Suprapubic skin (tissue), 4 donors: ENCODE results near the gene PTBP2. TPM values are rescaled to one million over a fixed set of nuclear protein-coding genes. Genes with fewer than 3 reads are reported as not detected.

Experiments used
- DNase-seq, 2 donors: peaks; one replicate each; pipeline ENCODE4 v3.0.0-alpha.2; 2019; ENCODE audit warnings: low spot score in 2 of 2
- H3K27ac ChIP-seq: fragments of 200-600 bp; sonication (generic); one replicate; pipeline ENCODE4 v1.5.1; 2019
- H3K27me3 ChIP-seq: fragments of 200-600 bp; sonication (generic); one replicate; pipeline ENCODE4 v1.5.1; 2019
- H3K36me3 ChIP-seq: fragments of 200-600 bp; sonication (generic); one replicate; pipeline ENCODE4 v1.5.1; 2019
- H3K4me1 ChIP-seq: fragments of 200-600 bp; sonication (generic); one replicate; pipeline ENCODE4 v1.5.1; 2019
- H3K4me3 ChIP-seq: fragments of 200-600 bp; sonication (generic); one replicate; pipeline ENCODE4 v1.5.1; 2019; ENCODE audit warnings: mild to moderate bottlenecking
- H3K9me3 ChIP-seq: fragments of 200-600 bp; sonication (generic); one replicate; pipeline ENCODE4 v1.5.1; 2019
- EP300 ChIP-seq: sonication (generic); formaldehyde crosslinking; IDR thresholded peaks from one replicate; pipeline ENCODE4 v1.6.1; 2017; ENCODE audit warnings: antibody characterized with exemption
- POLR2A ChIP-seq, 2 donors: fragments of 450-650 bp; IDR thresholded peaks; one replicate each; pipeline ENCODE4 v1.6.1; 2017; ENCODE audit warnings: antibody characterized with exemption in 2 of 2, mild to moderate bottlenecking in 2 of 2, moderate library complexity in 2 of 2
- POLR2AphosphoS5 ChIP-seq, 3 donors: sonication (generic); formaldehyde crosslinking; IDR thresholded peaks; one replicate each; pipeline ENCODE4 v1.6.1; 2017; ENCODE audit warnings: antibody characterized with exemption in 3 of 3
- WGBS: methylation state at CpG from one replicate; pipeline ENCODE4 v1.1.5; 2018; 5-methylcytosine and 5-hydroxymethylcytosine counted together
- total RNA-seq, 4 donors: library from RNA; depleted of rRNA; stranded (reverse); fragments of >200 nt; gene quantifications; one replicate each; pipeline ENCODE4 v1.1.0, GENCODE V29; 2016
- TF ChIP-seq, protein P1 (sequence below), 2 donors: fragments of 200-600 bp in 1 of 2; fragments of 450-650 bp in 1 of 2; sonication (generic) in 1 of 2; IDR thresholded peaks; one replicate each; pipeline ENCODE4 v1.5.1; 2016 to 2019; ENCODE audit warnings: antibody characterized with exemption in 2 of 2, mild to moderate bottlenecking in 1 of 2, moderate library complexity in 1 of 2

The PTBP2 gene
- total RNA-seq, 4 donors from 2014 or later, result 9.8 to 66.5 (median 23.2) TPM

DNA sequence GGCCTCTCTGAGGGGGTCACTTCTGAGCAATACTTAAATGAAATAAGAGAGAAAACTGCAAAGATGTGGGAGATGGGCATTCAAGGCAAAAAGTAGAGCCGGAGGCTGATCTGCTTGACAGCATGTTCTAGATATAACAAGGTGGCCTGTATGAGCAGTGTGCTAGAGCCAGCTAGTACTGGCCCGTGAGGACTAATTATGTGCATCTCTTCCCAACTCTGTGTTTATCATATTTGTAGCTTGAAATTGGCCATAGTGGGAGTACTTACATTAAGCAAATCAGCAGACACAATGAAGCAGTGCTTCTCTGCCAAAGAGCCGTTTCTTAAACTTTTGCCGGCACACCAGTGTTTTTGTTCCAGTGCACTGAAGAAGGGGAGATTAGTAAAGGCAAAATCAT is 13.1 kb upstream of the PTBP2 start:
- Histone ChIP-seq H3K9me3 (no peaks in the 10 kb centered on the region), H3K27me3 (no peaks in the 10 kb centered on the region), H3K36me3 (no peaks in the 10 kb centered on the region), H3K27ac (no peak overlapping the region), H3K4me1 (no peaks in the 10 kb centered on the region), H3K4me3 (no peak overlapping the region)
- no peak for DNase-seq
- TF ChIP-seq, protein P1, sequence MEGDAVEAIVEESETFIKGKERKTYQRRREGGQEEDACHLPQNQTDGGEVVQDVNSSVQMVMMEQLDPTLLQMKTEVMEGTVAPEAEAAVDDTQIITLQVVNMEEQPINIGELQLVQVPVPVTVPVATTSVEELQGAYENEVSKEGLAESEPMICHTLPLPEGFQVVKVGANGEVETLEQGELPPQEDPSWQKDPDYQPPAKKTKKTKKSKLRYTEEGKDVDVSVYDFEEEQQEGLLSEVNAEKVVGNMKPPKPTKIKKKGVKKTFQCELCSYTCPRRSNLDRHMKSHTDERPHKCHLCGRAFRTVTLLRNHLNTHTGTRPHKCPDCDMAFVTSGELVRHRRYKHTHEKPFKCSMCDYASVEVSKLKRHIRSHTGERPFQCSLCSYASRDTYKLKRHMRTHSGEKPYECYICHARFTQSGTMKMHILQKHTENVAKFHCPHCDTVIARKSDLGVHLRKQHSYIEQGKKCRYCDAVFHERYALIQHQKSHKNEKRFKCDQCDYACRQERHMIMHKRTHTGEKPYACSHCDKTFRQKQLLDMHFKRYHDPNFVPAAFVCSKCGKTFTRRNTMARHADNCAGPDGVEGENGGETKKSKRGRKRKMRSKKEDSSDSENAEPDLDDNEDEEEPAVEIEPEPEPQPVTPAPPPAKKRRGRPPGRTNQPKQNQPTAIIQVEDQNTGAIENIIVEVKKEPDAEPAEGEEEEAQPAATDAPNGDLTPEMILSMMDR (IDR thresholded peaks at IDR 0.05), result no peak
- WGBS, result 84% methylated on average over 4 of the region's 4 CpGs

DNA sequence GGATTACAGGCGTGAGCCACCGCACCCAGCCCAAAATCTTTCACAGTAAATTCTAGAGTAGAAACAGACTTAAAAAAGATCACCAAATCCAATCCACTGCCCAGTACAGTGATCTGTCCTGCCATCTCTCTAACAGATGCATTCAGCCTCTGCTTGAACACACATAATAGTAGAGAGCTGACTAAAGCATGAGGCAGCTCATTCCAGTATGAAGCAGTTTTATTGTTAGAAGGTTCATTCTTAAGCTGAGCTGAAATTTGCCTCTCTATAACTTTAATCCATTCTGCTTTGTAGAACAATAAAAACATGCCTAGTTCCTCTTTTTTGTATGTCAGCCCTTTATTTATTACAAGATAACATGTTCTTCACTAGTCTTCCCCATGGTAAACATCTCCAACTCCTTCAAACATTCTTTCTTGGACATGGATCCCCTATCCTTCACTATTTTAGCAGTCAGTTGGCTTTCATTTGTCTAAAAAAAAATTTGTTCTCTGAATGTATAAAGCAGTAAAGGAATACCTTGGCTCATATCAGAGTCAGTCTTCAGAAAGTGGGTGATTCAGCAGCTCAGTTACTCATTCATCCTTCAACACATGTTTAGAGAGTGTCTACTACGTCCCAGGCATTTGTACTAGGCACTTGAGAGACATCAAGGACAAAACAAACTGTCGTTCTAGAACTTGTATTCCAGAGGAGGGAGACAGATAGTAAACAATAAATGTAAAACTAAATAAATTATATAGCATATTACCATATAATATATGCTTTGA is 10.7 kb upstream of the PTBP2 start:
- no peaks in the 10 kb centered on the region for H3K4me1 ChIP-seq
- no peak overlapping the region for H3K27ac ChIP-seq
- WGBS, result 90% methylated on average over 4 of the region's 4 CpGs
- no peaks in the 10 kb centered on the region for H3K9me3 ChIP-seq
- no peak overlapping the region for H3K4me3 ChIP-seq
- TF ChIP-seq POLR2A (IDR thresholded peaks at IDR 0.05), result no peak
- TF ChIP-seq POLR2AphosphoS5 (IDR thresholded peaks at IDR 0.05), result no peak
- TF ChIP-seq EP300, result no peak
- TF ChIP-seq, protein P1 (IDR thresholded peaks at IDR 0.05), result no peak
- no peaks in the 10 kb centered on the region for H3K27me3 ChIP-seq
- H3K36me3 ChIP-seq, result no peaks in the 10 kb centered on the region
- no peak for DNase-seq

DNA sequence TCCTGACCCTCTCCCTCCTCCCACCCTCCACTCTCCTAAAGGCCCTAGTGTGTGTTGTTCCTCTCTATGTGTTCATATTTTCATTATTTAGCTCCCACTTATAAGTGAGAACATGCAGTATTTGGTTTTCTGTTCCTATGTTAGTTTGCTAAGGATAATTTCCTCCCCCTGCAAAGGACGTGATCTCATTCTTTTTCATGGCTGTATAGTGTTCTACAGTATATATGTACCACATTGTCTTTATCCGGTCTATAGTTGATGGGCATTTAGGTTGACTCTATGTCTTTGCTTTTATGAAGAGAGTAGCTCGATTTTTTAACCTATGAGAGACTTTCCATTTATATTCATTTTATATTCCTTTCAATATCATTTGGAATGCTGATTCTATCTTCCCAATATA is 7.9 kb upstream of the PTBP2 start:
- DNase-seq, result no peak
- Histone ChIP-seq H3K4me3 (no peak overlapping the region), H3K27me3 (no peaks in the 10 kb centered on the region), H3K27ac (no peak overlapping the region), H3K4me1 (no peaks in the 10 kb centered on the region), H3K9me3 (no peaks in the 10 kb centered on the region), H3K36me3 (no peaks in the 10 kb centered on the region)
- TF ChIP-seq, protein P1 (IDR thresholded peaks at IDR 0.05), result no peak
- TF ChIP-seq POLR2AphosphoS5 (IDR thresholded peaks at IDR 0.05) (no peak), EP300 (no peak)
- WGBS, result 95% methylated on average over 3 of the region's 3 CpGs

DNA sequence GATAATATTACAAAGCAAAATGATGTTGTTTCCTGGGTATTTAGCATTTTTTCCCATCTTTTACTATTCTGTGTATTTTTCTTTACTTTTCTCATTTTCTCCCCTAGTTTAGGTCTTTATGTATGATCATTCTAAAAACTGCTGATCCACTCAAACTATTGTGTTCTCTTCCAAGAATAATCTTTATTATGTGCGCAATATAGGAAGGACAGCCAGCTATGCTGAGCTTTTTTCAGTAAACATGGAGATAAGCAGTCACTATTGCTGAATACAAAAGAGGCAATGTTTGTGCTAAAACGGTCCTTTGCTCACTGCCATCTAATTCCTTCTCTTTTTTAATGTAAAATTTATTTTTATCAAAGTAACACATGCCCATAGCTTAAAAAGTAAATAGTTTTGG is 6.7 kb upstream of the PTBP2 start:
- Histone ChIP-seq H3K36me3 (no peaks in the 10 kb centered on the region), H3K9me3 (no peaks in the 10 kb centered on the region), H3K27me3 (no peaks in the 10 kb centered on the region), H3K27ac (no peak overlapping the region), H3K4me1 (no peaks in the 10 kb centered on the region), H3K4me3 (no peak overlapping the region)
- WGBS, result 72% methylated on average over 2 of the region's 2 CpGs
- TF ChIP-seq POLR2A (IDR thresholded peaks at IDR 0.05) (no peak), EP300 (no peak), POLR2AphosphoS5 (IDR thresholded peaks at IDR 0.05) (no peak)
- TF ChIP-seq, protein P1 (IDR thresholded peaks at IDR 0.05), result no peak
- no peak for DNase-seq

DNA sequence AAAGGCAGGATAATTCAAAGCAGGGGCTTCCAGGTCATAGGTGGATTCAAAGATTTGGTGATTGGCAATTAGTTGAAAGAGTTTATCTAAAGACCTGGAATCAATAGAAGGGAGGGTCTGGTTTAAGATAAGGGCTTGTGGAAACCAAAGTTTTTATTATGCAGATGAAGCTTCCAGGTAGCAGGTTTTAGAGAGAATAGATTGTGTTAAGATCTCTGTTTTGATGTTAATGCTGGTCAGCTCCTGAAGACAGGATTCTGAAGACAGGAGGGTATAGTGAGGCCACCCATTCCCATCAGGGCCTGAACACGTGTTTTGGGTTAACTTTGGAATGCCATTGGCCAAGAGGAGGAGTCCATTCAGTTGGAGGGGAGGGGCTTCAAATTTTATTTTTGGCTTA is 6.1 kb upstream of the PTBP2 start:
- Histone ChIP-seq H3K4me1 (no peaks in the 10 kb centered on the region), H3K4me3 (no peak overlapping the region), H3K9me3 (no peaks in the 10 kb centered on the region), H3K27ac (no peak overlapping the region), H3K27me3 (no peaks in the 10 kb centered on the region), H3K36me3 (no peaks in the 10 kb centered on the region)
- TF ChIP-seq, protein P1 (IDR thresholded peaks at IDR 0.05), result no peak
- TF ChIP-seq POLR2A (IDR thresholded peaks at IDR 0.05) (no peak), EP300 (no peak), POLR2AphosphoS5 (IDR thresholded peaks at IDR 0.05) (no peak)
- no peak for DNase-seq
- 33% methylated on average over 1 of the region's 1 CpG for WGBS
